Activated CD4-positive, alpha-beta T cell treated with anti-CD3 and anti-CD28 coated beads, Interleukin-2, amount 50 U/mL, for 16 hours (primary cell): ENCODE data around the gene HCK.
A peak's percentile ranks its signal among the peaks of the same experiment; 100 is the strongest.
"Not testable (repeated sequence)": the region's sequence is repeated elsewhere in the genome, so short reads cannot be mapped to it uniquely, and the experiment has no call there.

ENCODE experiments used
- DNase-seq: peaks from one replicate; pipeline ENCODE4 v3.0.0-alpha.2; 2020

The HCK gene

DNA sequence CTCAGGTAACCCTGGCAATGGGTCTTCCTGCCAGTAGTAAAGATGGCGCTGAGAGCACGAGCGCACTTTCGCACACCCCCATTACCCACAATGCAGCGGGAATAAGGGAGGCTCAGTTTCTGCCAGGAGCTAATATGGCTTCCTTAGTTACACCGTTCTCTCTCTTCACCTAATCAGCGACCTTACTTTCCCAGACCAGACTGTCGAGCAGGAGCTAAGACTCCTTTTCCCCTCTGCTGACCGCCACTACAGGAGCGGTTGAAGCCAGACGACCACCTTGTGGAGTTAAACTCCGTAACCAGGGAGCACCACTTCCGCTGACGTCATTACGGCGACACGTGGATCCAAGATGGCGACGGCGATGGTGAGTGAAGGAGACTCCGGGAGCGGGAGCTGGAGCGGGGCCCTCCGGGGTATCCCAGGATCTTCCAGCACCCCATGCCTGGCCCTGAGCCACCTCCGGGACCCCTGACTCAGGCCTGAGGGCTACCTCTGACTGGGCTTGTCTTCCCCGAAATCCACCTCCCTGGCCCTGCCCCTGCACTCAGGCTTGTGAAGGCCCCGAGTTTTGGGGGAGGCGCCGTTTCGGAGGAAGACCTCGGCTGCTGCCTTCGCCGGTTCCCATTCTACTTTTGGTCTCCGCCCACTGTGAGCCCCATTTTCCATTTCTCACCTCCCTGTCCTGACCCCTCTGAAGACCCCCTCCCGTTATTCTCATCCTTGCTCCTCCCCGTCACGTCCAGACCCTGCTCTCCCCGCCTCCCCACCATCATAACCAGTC lies 57.5 kb downstream of the HCK start, which contains the start of gene TM9SF4:
Gene TM9SF4 (plus strand): TSS at position 323 of the 781 bp plus-strand sequence. CDS start 27 bp downstream, at position 350.
- DNase-seq, result peak; percentile 94

DNA sequence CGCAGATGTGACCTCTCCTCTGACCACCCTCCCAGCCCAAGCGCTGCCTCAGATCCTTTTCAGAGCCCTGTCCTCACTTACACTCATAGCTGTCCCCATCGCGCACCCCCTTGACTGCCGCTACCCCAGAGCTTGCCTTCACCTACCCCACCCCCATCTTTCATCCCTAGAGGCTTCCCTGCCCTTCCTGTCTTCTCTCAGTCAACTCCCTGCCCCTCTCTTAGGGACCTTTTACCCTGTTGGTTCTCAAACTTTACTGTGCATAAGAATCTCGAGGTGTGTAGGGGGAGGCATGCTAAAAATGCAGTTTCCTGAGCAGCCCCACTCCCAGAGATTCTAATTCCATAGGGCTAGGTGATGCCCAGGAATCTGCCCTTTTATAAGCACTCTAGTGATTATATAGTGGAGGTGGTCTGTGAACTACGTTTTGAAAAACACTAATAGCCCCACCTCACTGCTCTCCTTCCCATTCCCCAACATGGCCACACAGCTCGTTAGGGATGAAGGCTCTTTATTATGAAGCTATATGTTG lies 58.2 kb downstream of the HCK start:
- no peak for DNase-seq

DNA sequence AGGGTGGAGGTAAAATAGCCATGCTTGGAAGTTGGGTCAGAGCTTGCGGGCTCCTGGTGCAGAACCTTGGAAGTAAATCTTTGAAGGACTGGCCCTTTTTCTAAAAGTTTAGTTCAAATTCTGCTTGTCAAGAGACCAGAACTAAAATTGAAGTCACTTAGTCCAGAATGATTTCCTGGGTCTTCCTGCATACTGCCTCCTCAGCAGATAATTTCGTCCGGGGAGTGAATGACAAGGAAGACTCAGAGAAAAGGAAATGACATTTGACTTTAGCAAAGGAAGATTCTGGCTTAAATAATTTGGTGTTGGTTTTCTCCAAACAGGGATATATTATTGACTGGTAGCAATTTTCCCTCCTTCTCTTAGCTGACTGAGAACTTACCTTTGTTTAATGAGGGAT lies 58.7 kb downstream of the HCK start:
- DNase-seq, result no peak

GRCh38 chr20:32111156-32111686 lies 59.2 kb downstream of the HCK start:
- DNase-seq, result no peak

- DNase-seq, result no peak
Observed at GRCh38 chr20:32111753-32112152, 59.7 kb downstream of the HCK start.

DNA sequence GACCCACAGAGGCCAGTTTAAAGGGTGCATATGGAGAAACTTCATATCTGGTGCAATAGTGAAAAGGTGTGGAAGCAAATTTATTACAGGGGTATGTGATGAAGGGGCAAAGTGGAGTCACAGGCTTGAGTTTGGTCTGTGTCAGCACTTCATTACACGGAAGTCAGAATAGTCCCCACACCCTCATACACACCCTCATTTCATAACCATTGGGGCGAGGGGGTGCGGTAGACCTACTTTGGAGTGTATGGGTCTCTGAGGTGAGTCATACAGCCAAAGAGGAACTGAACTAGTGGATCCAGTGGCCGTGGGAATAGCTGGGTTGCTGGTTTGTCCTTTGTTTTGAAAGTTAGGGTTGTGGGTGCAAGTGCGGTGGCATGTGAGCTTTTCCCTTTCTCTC lies 60.8 kb downstream of the HCK start:
- DNase-seq, result peak; percentile 27

DNA sequence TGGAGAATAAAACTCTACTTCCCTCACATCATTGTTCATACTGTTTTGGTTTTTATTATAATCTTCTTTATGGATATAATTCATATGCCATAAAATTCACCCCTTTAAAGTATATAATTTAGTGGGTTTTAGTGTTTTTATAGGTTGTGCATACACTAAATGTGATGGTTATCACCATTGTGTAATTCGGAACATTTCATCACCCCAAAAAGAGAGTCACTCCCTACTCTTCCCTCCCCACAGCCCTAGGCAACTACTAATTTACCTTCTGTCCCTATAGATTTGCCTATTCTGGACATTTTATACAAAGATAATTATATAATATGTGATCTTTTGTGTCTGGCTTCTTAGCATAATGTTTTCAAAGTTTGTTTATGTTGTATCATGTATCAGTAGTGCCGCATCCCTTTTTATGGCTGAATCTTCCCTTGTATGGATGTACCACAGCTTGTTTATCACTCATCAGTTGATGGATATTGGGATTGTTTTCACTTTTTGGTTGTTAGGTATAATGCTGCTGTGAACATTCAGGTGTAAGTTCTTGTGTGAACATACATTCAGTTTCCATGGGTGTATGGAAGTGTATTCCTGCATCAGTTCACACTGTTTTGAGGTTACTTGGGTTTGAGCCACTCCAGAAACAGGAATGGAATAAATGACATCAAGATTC lies 61.7 kb downstream of the HCK start:
- no peak for DNase-seq

- no peak for DNase-seq
Observed at GRCh38 chr20:32114305-32114960, 62.4 kb downstream of the HCK start.

GRCh38 chr20:32115211-32115767 lies 63.2 kb downstream of the HCK start:
- no peak for DNase-seq

GRCh38 chr20:32116079-32116521 lies 64.1 kb downstream of the HCK start:
- no peak for DNase-seq

- not testable (repeated sequence) for DNase-seq
Observed at GRCh38 chr20:32116796-32117195, 64.8 kb downstream of the HCK start.

DNA sequence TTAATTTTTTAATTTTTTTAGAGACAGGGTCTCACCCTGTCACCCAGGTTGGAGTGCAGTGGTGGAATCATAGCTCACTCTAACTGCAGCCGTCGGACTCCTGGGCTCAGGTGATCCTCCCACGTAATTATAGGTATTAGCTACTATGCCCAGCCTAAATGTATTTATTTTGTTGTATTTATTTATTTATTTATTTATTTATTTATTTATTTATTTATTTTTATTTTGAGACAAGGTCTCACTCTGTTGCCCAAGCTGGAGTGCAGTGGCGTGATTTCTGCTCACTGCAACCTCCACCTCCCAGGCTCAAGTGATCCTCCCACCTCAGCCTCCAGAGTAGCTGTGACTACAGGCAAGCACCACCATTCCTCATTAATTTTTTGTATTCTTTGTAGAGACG lies 66.4 kb downstream of the HCK start:
- not testable (repeated sequence) for DNase-seq

DNA sequence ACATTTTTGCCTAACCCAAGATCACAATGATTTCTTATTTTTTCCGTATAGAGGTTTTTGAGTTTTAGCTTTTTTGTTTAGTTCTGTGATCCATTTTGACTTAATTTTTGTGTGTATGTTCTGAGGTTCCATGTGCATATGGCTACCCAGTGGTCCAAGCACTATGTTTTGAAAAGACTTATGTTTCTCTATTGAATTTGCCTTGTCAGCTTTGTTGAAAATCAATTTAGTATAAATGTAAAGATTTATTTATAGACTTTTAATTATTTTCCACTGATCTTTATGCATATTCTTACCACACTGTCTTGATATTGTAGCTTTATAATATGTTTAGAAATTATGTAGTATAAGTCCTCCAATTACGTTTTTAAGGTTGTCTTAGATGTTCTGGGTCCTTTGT lies 67.7 kb downstream of the HCK start:
- no peak for DNase-seq

- DNase-seq, result not testable (repeated sequence)
Observed at GRCh38 chr20:32121908-32122307, 69.9 kb downstream of the HCK start.

DNA sequence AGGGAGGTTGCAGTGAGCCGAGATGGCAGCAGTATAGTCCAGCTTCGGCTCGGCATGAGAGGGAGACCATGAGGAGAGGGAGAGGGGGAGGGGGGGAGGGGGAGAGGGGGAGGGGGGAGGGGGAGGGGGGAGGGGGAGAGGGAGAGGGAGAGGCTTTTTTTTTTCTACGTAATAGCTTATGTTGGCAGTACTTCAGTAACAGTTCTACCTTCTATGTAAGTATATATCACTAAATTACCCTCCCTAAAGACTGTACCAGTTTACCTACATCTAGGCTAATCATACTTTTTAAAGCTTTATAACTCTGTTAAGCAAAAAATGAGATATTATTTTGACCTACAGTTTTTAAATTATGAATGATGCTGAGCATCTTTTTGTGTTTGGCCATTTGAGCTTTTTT lies 71.0 kb downstream of the HCK start:
- DNase-seq, result no peak

DNA sequence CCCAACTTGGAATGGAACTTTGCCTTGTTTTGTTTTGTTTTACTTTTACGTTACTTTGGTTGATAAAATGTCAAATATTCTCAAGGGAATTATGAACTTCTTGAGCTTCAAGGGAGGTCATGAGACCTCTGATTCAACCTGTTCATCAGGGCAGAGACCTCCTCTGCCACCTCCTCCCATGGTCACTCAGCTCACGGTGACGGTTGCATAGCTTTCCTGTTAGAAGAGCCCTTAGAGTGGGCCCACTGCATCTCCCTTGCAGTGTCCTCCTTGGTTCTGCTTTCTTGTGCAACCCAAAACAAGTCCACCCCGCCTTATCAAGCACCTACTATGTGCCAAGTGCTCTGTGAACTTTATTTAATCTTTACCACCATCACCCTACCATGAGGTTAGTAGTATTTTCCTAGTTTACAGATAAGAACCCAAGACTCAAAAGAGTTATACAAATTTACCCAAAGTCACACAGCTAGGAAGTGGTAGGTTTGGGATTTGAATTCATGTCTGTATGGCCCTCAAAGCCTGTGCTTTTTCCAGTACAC lies 72.9 kb downstream of the HCK start:
- no peak for DNase-seq

DNA sequence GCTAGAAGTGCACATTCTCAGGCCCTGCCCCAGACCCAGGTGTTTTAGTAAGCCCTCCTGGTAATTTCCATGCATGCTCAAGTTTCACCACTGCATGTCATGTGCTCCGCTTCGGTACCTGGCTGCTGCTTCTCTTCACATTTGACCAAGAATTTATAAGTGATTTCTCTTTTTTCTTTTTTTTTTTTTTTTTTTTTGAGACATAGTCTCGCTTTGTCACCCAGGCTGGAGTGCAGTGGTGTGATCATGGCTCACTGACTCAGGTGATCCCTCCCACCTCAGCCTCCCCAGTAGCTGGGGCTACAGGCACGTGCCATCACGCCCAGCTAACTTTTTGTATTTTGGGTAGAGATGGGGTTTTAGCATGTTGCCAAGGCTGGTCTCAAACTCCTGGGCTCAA lies 73.5 kb downstream of the HCK start:
- no peak for DNase-seq

GRCh38 chr20:32126919-32127318 lies 74.9 kb downstream of the HCK start:
- DNase-seq, result no peak

DNA sequence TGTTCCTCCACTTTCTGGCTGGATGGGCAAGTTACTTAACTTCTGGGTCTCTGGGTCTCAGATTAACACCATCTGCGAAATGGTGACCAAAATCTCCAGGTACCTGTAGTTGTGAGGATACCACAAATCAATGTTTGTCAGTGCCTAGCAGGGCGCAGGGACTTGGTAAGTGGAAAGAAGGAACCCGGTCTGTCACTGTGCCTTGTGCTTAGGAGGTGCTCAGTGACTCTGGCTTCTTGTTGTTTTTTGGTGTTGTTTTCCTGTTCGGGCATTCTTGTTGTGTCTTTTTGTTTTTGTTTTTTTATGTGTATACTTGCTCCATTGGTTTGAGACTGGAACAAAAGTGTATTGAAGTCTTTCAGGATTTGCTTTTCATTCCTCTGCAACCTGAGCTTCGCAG lies 75.3 kb downstream of the HCK start:
- no peak for DNase-seq

GRCh38 chr20:32128167-32128566 lies 76.1 kb downstream of the HCK start:
- DNase-seq, result no peak

GRCh38 chr20:32129863-32130262 lies 77.8 kb downstream of the HCK start:
- DNase-seq, result no peak

GRCh38 chr20:32130352-32130751 lies 78.3 kb downstream of the HCK start:
- DNase-seq, result no peak

- no peak for DNase-seq
Observed at GRCh38 chr20:32130965-32131364, 78.9 kb downstream of the HCK start.
